Upper lobe of left lung (tissue), 6 donors: ENCODE data around the gene ZNHIT6. TPM values are rescaled to one million over a fixed set of nuclear protein-coding genes. Genes with fewer than 3 reads are reported as not detected.
"Not testable (repeated sequence)": the region's sequence is repeated elsewhere in the genome, so short reads cannot be mapped to it uniquely, and the experiment has no call there.

Experiments
- ATAC-seq, 2 donors: fragments of 200-7000 bp; cut with Tn5 transposase; one replicate each; pipeline ENCODE4 v1.9.1; 2022; ENCODE audit warnings: mild to moderate bottlenecking in 2 of 2, moderate library complexity in 2 of 2; ENCODE audit not compliant: low FRiP score in 2 of 2
- DNase-seq, 2 donors: peaks; one replicate each; pipeline ENCODE4 v3.0.0-alpha.2; 2019 to 2020
- H3K27ac ChIP-seq, 4 donors: fragments of 200-600 bp; sonication (generic); one replicate each; pipeline ENCODE4 v1.5.1; 2016 to 2019
- H3K27me3 ChIP-seq, 4 donors: fragments of 200-600 bp; sonication (generic); one replicate each; pipeline ENCODE4 v1.5.1; 2017 to 2019
- H3K36me3 ChIP-seq, 4 donors: fragments of 200-600 bp; sonication (generic); one replicate each; pipeline ENCODE4 v1.5.1; 2016 to 2019
- H3K4me1 ChIP-seq, 4 donors: fragments of 200-600 bp; sonication (generic); one replicate each; pipeline ENCODE4 v1.5.1; 2018 to 2019
- H3K4me3 ChIP-seq, 4 donors: fragments of 200-600 bp; sonication (generic); one replicate each; pipeline ENCODE4 v1.5.1; 2017 to 2019; ENCODE audit warnings: mild to moderate bottlenecking in 2 of 4, moderate library complexity in 1 of 4
- H3K9me3 ChIP-seq, 4 donors: fragments of 200-600 bp; sonication (generic); one replicate each; pipeline ENCODE4 v1.5.1; 2018 to 2019
- CTCF ChIP-seq, 6 experiments: fragments of 450-650 bp in 4 of 6; fragments of 200-600 bp in 2 of 6; sonication (generic) in 2 of 6; IDR thresholded peaks; one replicate each; pipeline ENCODE4 v1.5.1; 2016 to 2019; ENCODE audit warnings: antibody characterized with exemption in 6 of 6
- EP300 ChIP-seq, 4 donors: sonication (generic); formaldehyde crosslinking; IDR thresholded peaks; one replicate each; pipeline ENCODE4 v1.5.1; 2017; ENCODE audit warnings: antibody characterized with exemption in 4 of 4, control low read depth in 2 of 4
- POLR2A ChIP-seq, 4 donors: fragments of 450-650 bp; IDR thresholded peaks; one replicate each; pipeline ENCODE4 v1.5.1; 2016 to 2017; ENCODE audit warnings: antibody characterized with exemption in 4 of 4, mild to moderate bottlenecking in 2 of 4
- POLR2AphosphoS5 ChIP-seq, 2 donors: sonication (generic); formaldehyde crosslinking; IDR thresholded peaks; one replicate each; pipeline ENCODE4 v1.5.1; 2017; ENCODE audit warnings: antibody characterized with exemption in 2 of 2
- WGBS, 2 donors: methylation state at CpG; one replicate each; pipeline ENCODE4 v1.1.5; 2017 to 2018; 5-methylcytosine and 5-hydroxymethylcytosine counted together
- total RNA-seq, 6 donors: library from RNA; depleted of rRNA in 4 of 6; stranded (reverse); fragments of >200 nt in 4 of 6; gene quantifications; one replicate each; pipeline versions ENCODE4 v1.1.0 to v1.2.1, GENCODE V29; 2016 to 2021
- donor health status: DM: no; HTN: no; CAD: no; lungs with moderate emphysema.
- donor health status: DM: no; HTN: yes; CAD: no; lungs with severe emphysema.

ZNHIT6 gene
- total RNA-seq, 6 donors from 2014 or later: 4.2 to 13.2 (median 10.0) TPM

DNA sequence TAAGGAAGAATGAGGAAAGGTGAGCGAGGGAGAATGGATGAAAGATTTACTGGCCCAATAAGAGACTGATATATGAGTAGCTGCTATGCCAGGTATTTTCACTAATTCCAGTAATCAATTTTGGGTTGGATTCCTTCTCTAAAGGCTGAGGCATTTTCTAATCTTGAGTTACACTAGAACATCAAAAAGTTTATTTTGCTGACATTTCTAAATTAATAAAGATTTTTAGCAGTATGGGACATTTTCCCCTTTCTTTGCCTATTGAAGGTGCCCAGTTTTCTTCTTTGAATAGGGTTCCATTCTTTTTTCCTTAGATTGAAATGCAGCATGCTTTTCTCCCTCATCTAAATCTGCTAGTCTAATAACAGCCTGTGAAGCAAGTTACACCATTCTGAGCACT, 52.9 kb downstream of the ZNHIT6 start:
- Histone ChIP-seq H3K9me3 (no peaks in the 10 kb centered on the region), H3K27me3 (no peaks in the 10 kb centered on the region), H3K4me3 (no peak overlapping the region), H3K36me3 (peaks cover 0 to 17% (median 3%) of the 10 kb centered on the region in 4 donors), H3K27ac (no peak overlapping the region), H3K4me1 (no peaks in the 10 kb centered on the region)
- DNase-seq (no peak), ATAC-seq (no peak)
- TF ChIP-seq POLR2A (IDR thresholded peaks at IDR 0.05) (no peak), CTCF (IDR thresholded peaks at IDR 0.05) (no peak), POLR2AphosphoS5 (IDR thresholded peaks at IDR 0.05) (no peak), EP300 (IDR thresholded peaks at IDR 0.05) (no peak)
- WGBS, 2 donors: 94 to 97% methylated on average over 1 of the region's 1 CpG

DNA sequence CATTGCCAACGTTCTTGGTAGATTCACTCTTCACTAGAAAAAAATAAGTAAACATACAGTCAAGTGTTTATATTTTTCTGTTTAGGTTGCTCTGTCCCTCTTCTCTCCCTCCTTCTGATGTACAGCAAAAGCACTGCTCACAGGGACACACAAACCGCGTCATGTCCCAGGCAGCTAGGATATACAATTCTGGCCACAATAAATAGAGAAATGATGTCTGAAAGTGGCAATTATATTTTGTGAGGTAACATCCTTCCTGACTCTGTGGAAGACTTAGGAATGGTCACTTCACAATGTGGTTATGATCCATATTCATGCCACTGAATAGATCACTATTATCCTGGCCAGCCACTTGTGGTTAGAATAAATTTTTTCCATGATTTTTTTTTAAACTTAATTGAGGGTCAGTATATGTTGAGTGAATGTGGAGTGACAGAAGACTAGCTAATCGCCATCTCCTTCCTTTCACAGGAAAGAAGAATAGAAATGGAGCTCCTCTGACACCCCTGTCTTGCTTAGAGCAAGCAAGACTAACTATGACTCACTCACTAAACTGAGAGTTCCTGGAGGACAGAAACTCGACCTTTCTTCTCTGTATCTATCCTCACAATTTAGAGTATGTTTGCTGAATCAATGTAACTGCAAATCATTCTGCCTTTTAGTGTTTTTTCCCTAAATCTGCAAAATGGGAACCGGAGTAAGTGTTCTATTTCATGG, 54.0 kb downstream of the ZNHIT6 start:
- H3K36me3 ChIP-seq: peaks cover 0 to 17% (median 3%) of the 10 kb centered on the region in 4 donors
- ATAC-seq (no peak), DNase-seq (no peak)
- WGBS, 2 donors: 77 to 86% methylated on average over 6 of the region's 6 CpGs
- TF ChIP-seq CTCF (IDR thresholded peaks at IDR 0.05) (no peak), EP300 (IDR thresholded peaks at IDR 0.05) (no peak), POLR2A (IDR thresholded peaks at IDR 0.05) (no peak), POLR2AphosphoS5 (IDR thresholded peaks at IDR 0.05) (no peak)
- no peaks in the 10 kb centered on the region for H3K9me3 ChIP-seq
- H3K4me1 ChIP-seq: no peaks in the 10 kb centered on the region
- no peak overlapping the region for H3K4me3 ChIP-seq
- no peak overlapping the region for H3K27ac ChIP-seq
- H3K27me3 ChIP-seq: no peaks in the 10 kb centered on the region

- TF ChIP-seq CTCF (IDR thresholded peaks at IDR 0.05): no peak
- TF ChIP-seq POLR2A (IDR thresholded peaks at IDR 0.05): no peak
- no peak for TF ChIP-seq POLR2AphosphoS5 (IDR thresholded peaks at IDR 0.05)
- no peak for TF ChIP-seq EP300 (IDR thresholded peaks at IDR 0.05)
- Histone ChIP-seq H3K4me1 (no peaks in the 10 kb centered on the region), H3K27me3 (no peaks in the 10 kb centered on the region), H3K9me3 (peaks cover 0 to 5% (median 1%) of the 10 kb centered on the region in 4 donors), H3K36me3 (peaks cover 0 to 17% (median 3%) of the 10 kb centered on the region in 4 donors), H3K27ac (no peak overlapping the region), H3K4me3 (no peak overlapping the region)
- WGBS, 2 donors: 91 to 96% methylated on average over 3 of the region's 3 CpGs
- DNase-seq (no peak), ATAC-seq (no peak)
Observed at GRCh38 chr1:85652327-85652726, 55.9 kb downstream of the ZNHIT6 start.

GRCh38 chr1:85650645-85651044, 57.6 kb downstream of the ZNHIT6 start:
- H3K36me3 ChIP-seq: peaks cover 0 to 17% (median 3%) of the 10 kb centered on the region in 4 donors
- 83 to 86% methylated on average over 1 of the region's 1 CpG for WGBS, 2 donors
- no peak overlapping the region for H3K27ac ChIP-seq
- DNase-seq (no peak), ATAC-seq (no peak)
- TF ChIP-seq CTCF (IDR thresholded peaks at IDR 0.05) (no peak), POLR2AphosphoS5 (IDR thresholded peaks at IDR 0.05) (no peak), EP300 (IDR thresholded peaks at IDR 0.05) (no peak), POLR2A (IDR thresholded peaks at IDR 0.05) (no peak)
- H3K27me3 ChIP-seq: no peaks in the 10 kb centered on the region
- H3K9me3 ChIP-seq: peaks cover 0 to 5% (median 1%) of the 10 kb centered on the region in 4 donors
- no peak overlapping the region for H3K4me3 ChIP-seq
- H3K4me1 ChIP-seq: no peaks in the 10 kb centered on the region

DNA sequence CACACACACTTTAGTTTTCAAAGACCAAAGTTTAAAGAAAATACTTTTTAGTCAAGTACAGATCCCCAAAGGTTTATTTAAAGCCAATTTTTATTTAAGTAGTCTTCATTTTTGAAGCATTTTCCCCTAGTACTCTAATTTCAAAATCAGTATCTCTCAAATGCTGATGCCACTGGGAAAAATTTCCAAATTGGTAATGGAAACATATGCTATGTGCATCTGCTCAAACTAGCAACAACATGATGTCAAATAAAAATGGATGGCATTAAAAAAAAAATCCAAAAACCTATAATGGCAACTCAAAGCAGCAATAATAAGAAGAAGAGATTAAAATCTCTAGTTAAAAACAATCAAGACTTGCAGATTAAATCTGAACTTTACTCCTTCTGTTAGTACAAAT, 58.6 kb downstream of the ZNHIT6 start:
- no peak for ATAC-seq
- TF ChIP-seq CTCF (IDR thresholded peaks at IDR 0.05) (no peak), POLR2AphosphoS5 (IDR thresholded peaks at IDR 0.05) (no peak), POLR2A (IDR thresholded peaks at IDR 0.05) (no peak), EP300 (IDR thresholded peaks at IDR 0.05) (no peak)
- Histone ChIP-seq H3K27ac (no peak overlapping the region), H3K9me3 (peaks cover 0 to 5% (median 1%) of the 10 kb centered on the region in 4 donors), H3K27me3 (no peaks in the 10 kb centered on the region), H3K4me3 (no peak overlapping the region), H3K4me1 (no peaks in the 10 kb centered on the region), H3K36me3 (peaks cover 0 to 17% (median 3%) of the 10 kb centered on the region in 4 donors)
- no peak for DNase-seq

DNA sequence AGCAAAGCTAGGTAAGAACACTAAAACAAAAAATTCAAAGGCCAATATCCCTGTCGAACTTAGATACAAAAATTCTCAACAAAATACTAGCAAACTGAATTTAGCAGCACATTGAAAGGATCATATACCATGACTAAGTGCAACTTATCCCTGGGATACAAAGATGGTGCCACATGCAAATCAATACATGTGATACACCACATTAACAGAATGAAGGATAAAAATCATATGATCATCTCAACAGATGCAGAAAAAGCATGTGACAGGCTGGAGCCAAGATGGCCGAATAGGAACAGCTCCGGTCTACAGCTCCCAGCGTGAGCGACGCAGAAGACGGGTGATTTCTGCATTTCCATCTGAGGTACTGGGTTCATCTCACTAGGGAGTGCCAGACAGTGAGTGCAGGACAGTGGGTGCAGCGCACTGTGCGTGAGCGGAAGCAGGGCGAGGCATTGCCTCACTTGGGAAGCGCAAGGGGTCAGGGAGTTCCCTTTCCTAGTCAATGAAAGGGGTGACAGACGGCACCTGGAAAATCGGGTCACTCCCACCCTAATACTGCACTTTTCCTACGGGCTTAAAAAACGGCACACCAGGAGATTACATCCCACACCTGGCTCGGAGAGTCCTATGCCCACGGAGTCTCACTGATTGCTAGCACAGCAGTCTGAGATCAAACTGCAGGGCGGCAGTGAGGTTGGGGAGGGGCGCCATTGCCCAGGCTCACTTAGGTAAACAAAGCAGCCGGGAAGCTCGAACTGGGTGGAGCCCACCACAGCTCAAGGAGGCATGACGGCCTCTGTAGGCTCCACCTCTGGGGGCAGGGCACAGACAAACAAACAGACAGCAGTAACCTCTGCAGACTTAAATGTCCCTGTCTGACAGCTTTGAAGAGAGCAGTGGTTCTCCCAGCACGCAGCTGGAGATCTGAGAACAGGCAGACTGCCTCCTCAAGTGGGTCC, 66.4 kb downstream of the ZNHIT6 start:
- not testable (repeated sequence) for H3K27ac ChIP-seq, H3K4me1 ChIP-seq, H3K9me3 ChIP-seq, H3K27me3 ChIP-seq, H3K4me3 ChIP-seq, ATAC-seq, H3K36me3 ChIP-seq
- peak; percentile 13 to 36 for DNase-seq
- 83 to 85% methylated on average over 20 to 24 of the region's 24 CpGs for WGBS, 2 donors
